ENCODE data around the gene DNAJC25.
"Not testable (repeated sequence)": the region's sequence is repeated elsewhere in the genome, so short reads cannot be mapped to it uniquely, and the experiment has no call there.

DNAJC25 gene

DNA sequence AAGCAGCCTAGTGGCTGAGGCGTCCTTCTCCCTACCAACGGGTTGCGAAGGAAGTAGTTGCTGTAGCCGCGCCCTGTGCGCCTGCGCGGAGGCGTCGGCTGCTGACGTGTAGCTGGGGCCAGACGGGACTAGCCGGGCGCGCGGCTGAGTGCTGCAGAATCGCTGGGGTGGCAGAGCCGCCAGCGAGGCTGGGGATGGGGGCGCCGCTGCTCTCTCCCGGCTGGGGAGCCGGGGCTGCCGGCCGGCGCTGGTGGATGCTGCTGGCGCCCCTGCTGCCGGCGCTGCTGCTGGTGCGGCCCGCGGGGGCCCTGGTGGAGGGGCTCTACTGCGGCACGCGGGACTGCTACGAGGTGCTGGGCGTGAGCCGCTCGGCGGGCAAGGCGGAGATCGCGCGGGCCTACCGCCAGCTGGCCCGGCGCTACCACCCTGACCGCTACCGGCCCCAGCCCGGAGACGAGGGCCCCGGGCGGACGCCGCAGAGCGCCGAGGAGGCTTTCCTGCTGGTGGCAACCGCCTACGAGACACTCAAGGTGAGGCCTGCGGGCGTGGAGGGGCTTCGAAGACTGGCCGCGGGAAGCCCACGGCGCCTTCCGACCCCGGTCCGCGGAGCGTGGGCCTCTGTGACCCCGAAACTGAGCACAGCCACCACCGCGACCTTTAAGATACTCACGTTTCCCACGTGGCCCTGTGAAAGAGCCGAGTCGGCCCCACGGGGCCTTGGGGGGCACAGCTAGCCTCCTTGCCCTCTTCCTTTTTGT is at the start of gene DNAJC25:
Gene DNAJC25, plus strand, starts transcription at position 121 of the 758 bp plus-strand sequence. Its CDS starts 74 bp downstream, at position 195.
- DNase-seq (ENCODE audit: low read depth), result peak; percentile 99

GRCh38 chr9:111582888-111583287 is 48.2 kb upstream of the DNAJC25 start:
- peak; percentile 44 for DNase-seq (ENCODE audit: low read depth)

DNA sequence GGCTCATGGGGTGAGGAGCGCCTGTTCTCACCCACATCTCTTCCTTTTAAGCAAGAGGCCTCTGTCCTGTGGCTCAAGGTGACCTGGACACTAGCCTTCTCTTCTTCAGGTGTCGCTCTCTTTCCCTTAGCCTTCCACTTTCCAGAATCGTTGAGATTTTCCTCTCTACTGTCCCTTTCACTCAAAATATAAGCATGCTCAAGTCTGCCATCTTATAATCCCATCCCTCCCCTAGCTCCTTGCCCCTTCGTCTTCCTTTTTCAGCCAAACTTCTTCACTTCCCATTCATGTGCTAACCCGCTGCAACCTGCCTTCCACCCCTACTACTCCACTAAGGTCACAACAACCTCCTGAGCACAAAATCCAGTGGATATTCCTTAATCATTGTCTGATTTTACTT is 44.8 kb upstream of the DNAJC25 start:
- DNase-seq (ENCODE audit: low read depth), result no peak

GRCh38 chr9:111588846-111589245 is 42.3 kb upstream of the DNAJC25 start:
- DNase-seq (ENCODE audit: low read depth), result peak; percentile 65

GRCh38 chr9:111597852-111598732 is 33.0 kb upstream of the DNAJC25 start:
- peak; percentile 72 for DNase-seq (ENCODE audit: low read depth)

- peak; percentile 66 for DNase-seq (ENCODE audit: low read depth)
These were observed 32.4 kb upstream of the DNAJC25 start for GRCh38 chr9:111598733-111599091.

GRCh38 chr9:111599092-111599954 is 31.8 kb upstream of the DNAJC25 start, which contains the start of gene PTGR1:
Gene PTGR1 (minus strand): TSS chr9:111599647. CDS start chr9:111597422, 2,225 bp downstream.
- DNase-seq (ENCODE audit: low read depth), result peak; percentile 89

DNA sequence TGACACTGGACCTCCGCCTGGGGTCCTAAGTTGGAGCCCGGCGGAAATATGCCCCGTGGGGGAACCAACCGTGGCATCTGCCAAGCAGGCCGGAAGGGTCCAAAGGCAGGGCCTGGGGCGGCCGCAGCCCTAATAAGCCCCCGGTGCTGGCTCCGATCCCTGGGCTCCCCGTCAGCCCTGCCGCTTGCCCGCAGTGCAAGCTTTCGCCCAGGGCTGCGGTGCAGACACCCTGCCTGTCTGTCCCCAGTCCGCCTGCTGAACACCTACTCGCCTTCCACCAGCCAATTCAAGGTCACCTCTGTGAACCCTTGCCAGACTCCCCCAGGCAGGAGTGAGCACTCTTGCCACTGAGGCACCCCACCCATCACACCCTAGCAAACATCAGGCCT is 31.2 kb upstream of the DNAJC25 start:
- DNase-seq (ENCODE audit: low read depth), result no peak

DNA sequence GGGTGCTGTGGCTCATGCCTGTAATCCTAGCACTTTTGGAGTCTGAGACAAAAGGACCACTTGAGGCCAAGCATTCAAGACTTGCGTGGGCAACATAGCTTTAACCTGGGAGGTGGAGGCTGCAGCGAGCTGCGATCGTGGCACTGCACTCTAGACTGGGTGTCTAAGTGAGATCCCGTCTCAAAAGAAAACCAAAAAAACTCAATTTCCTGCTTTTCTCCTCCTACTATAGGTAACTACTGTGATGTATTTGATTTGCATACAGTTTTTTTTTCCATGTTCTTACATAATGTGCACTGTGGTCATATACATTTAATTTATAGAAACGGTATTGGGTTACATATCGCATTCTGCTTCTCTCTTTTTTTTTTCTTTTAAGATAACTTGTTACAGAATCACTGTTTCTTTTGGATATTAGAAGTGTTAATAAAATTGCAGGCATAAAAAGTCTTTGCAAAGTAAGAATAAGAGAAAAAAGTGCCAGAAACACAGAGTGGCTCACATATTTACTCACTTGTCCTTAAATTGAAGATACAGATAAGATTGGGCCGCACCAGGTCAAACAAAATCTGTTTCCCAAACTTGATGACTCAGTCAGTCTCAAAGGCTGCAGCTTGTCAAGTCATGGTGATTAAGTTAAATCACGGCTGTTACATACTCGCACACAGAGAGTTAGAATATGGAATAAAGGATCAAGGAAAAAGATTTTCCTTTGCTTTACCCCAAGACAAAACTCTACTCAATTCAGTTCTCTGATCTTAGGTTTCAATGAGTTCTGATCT is 29.7 kb upstream of the DNAJC25 start:
- peak; percentile 38 for DNase-seq (ENCODE audit: low read depth)

DNA sequence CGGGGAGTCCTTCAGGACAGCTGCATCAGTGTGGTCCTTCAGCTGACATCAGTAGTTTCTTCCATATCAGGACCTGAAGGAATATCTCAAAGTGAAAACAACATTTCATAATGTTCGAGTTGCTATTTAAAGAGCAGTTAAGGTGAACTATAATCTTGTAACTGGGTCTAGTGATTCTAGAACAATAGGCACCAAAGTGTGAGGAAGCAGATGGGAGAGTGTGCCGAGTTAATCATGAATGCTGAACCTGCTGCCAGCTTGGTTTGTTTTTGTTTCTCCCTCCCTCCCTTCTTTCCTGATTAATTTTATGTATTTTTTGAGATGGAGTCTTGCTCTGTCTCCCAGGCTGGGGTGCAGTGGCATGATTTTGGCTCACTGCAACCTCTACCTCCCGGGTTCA is 28.1 kb upstream of the DNAJC25 start:
- DNase-seq (ENCODE audit: low read depth), result no peak

- no peak for DNase-seq (ENCODE audit: low read depth)
These were observed 27.0 kb upstream of the DNAJC25 start for GRCh38 chr9:111604054-111604615.

- no peak for DNase-seq (ENCODE audit: low read depth)
These were observed 26.0 kb upstream of the DNAJC25 start for GRCh38 chr9:111605041-111605559.

DNA sequence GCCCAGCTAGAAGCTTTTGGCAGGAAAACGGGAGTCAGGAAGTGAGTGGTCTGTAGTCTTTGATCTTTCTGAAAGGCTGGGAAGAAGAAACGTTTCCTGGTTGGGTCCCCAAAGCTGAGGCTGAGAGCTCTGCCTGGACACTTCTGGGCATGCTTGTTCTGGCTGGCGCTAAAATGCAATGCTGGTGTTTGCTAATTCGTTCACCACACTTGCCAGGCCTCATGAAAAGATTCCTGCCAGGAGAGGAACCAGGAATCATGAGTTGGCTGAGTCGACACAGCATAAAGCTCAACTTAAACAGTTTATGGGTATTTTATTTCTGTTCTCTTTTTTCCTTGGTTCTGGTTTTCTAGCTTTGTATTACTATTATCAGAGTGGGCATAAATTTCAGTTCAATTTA is 21.0 kb upstream of the DNAJC25 start:
- no peak for DNase-seq (ENCODE audit: low read depth)

DNA sequence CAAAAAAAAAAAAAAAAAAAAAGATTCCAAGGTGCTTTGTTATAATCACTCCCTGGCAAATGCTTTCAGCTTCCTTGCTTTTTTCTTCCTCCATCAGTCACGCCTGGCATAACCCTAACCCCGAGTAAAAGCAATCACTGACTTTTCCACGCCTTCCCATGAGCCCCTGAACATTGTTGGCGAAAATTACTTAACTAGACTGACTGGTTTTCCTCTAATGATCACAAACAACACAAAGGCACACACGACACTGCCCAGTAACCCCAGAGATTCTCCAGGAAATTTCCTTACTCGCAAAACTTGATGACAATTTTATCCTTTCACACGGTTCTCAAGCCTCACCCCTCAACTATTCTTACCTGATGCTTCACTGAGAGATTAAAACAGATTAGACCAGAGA is 20.3 kb upstream of the DNAJC25 start:
- DNase-seq (ENCODE audit: low read depth), result no peak

- no peak for DNase-seq (ENCODE audit: low read depth)
These were observed 17.6 kb upstream of the DNAJC25 start for GRCh38 chr9:111613436-111614040.

DNA sequence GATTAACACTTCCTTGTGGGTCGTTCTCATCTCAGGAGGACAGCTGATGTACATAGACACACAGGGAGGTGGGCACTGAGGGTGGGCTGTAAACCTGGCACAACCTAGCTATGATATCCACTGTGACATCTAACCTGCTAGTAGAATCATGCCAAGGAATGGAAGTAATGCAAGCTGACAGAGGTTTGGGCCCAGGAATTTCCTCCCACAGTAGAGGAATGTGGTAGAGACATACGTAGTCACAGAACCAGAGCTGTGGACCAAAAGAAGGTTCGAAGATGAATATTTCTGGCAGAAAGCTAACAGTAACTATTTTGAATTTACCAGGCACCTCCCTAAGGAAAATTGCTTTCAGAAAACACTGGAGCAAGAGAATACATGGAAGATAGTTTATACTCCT is 15.2 kb upstream of the DNAJC25 start:
- no peak for DNase-seq (ENCODE audit: low read depth)

DNA sequence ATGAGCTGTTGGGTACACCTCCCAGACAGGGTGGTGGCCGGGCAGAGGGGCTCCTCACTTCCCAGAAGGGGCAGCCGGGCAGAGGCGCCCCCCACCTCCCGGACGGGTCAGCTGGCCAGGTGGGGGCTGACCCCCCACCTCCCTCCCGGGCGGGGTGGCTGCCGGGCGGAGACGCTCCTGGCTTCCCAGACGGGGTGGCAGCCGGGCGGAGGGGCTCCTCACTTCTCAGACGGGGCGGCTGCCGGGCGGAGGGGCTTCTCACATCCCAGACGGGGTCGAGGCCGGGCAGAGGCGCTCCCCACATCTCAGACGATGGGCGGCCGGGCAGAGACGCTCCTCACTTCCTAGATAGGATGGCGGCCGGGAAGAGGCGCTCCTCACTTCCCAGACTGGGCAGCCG is 13.8 kb upstream of the DNAJC25 start:
- not testable (repeated sequence) for DNase-seq (ENCODE audit: low read depth)

- peak; percentile 53 for DNase-seq (ENCODE audit: low read depth)
These were observed 9.1 kb upstream of the DNAJC25 start for GRCh38 chr9:111621895-111622480.

DNA sequence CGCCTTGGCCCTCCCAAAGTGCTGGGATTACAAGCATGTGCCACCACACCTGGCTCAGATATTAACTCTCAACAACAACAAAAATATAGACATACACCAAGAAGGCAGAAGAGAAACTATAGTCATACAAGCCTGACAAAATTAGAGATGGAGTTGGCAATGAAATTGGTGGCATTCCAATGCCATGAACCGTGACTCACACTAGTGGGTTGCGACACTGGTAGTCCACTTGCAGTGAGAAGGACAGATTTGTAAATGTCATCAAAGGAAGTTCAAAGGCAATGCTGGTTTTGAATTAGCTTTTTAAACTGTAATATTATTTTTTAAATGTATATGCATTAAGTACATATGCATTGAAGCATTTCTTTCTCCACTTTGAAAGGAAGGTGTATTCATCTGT is 8.5 kb upstream of the DNAJC25 start:
- peak; percentile 91 for DNase-seq (ENCODE audit: low read depth)

Measured in fibroblast of gingiva (primary cell).